Astrocyte of the cerebellum (primary cell): ENCODE data around the gene SOX18.
"Not testable (repeated sequence)": the region's sequence is repeated elsewhere in the genome, so short reads cannot be mapped to it uniquely, and the experiment has no call there.

Experiments
- DNase-seq: peaks from one replicate; pipeline ENCODE4 v3.0.0-alpha.2; 2011; ENCODE audit warnings: low read depth
- H3K4me3 ChIP-seq: 2 replicates; pipeline ENCODE4 v1.5.1; 2011; ENCODE audit warnings: mild to moderate bottlenecking, low read depth, low read length, moderate library complexity
- CTCF ChIP-seq: IDR thresholded peaks from 2 replicates; pipeline ENCODE4 v1.5.1; 2012; ENCODE audit warnings: low read length, low read depth, moderate library complexity, mild to moderate bottlenecking; ENCODE audit errors: missing control alignments
- in situ Hi-C: cut with HindIII; loops from 2 replicates; pipeline ENCODE4 v1.10.0; 2017; ENCODE audit warnings: low sequenced_read_pairs

SOX18 gene

DNA sequence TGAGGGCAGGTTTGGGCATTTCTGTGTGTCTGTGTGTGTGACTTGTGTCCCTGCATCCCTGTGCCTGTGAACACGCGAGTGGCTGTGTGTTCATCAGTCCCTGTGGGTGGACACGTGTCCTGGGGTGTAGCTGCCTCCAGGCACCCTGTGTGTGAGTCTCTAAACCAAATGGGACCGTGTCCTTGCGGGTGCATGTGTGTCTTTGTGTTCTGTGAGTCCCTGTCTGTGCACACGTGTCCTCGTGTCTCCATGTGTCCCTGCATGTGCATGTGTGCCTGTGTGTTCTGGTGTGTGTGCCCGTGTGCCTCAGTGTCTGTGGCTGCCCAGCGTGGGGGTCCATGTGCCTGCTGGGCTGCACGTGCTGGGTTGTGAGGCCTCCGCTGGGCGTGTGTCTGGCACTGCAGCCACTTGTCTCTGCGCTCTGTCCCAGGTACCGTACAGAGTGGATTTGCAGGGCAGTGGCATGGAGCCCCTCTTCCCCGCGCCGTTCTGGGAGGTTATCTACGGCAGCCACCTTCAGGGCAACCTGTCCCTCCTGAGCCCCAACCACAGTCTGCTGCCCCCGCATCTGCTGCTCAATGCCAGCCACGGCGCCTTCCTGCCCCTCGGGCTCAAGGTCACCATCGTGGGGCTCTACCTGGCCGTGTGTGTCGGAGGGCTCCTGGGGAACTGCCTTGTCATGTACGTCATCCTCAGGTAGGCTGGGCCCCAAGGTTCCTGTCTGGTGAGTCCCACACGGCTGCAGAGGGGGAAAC, 43.0 kb upstream of the SOX18 start:
- in situ Hi-C loops, result no loop called here
- DNase-seq, result no peak
- no peak for TF ChIP-seq CTCF
- no peak overlapping the region for H3K4me3 ChIP-seq

- DNase-seq, result no peak
- TF ChIP-seq CTCF, result no peak
- in situ Hi-C loops, result no loop called here
- no peak overlapping the region for H3K4me3 ChIP-seq
Observed at GRCh38 chr20:64091770-64092169, 42.3 kb upstream of the SOX18 start.

DNA sequence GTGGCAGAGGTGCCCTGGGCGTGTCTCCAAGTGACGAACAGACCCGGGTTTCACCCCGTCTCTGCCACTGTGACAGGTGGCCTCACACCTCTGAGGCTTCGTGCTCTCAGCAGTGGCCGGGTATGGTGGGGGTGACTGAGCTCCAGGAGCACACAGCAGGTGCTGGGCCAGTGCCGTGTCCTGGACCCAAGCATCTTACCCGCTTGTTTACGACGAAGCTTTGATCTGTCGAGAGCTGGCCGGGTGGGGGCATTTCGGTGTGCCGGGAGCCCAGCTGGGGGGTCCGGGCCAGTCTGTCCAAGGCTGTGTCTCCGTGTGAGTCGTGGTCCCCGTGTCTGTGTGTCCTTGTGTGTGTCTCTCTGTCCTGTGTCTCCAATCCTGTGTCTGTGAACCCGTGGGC, 41.9 kb upstream of the SOX18 start:
- H3K4me3 ChIP-seq, result no peak overlapping the region
- in situ Hi-C loops, result no loop called here
- TF ChIP-seq CTCF, result no peak
- DNase-seq, result no peak

GRCh38 chr20:64090165-64090564, 40.7 kb upstream of the SOX18 start:
- TF ChIP-seq CTCF, result no peak
- in situ Hi-C loops, result no loop called here
- no peak for DNase-seq
- H3K4me3 ChIP-seq, result no peak overlapping the region

GRCh38 chr20:64088586-64088985, 39.1 kb upstream of the SOX18 start:
- H3K4me3 ChIP-seq, DNase-seq, in situ Hi-C loops: not testable (repeated sequence)

DNA sequence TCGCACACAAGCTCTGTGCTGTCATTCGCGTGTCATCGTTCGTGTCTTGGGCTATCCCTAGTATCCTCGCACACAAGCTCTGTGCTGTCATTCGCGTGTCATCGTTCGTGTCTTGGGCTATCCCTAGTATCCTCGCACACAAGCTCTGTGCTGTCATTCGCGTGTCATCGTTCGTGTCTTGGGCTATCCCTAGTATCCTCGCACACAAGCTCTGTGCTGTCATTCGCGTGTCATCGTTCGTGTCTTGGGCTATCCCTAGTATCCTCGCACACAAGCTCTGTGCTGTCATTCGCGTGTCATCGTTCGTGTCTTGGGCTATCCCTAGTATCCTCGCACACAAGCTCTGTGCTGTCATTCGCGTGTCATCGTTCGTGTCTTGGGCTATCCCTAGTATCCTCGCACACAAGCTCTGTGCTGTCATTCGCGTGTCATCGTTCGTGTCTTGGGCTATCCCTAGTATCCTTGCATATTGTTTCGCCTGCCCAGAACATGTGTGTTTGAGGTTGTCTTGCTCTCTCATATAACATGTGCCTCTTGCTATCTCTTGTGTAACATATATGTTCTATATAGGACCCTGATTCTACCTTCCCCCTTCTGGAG, 37.9 kb upstream of the SOX18 start:
- DNase-seq, in situ Hi-C loops, H3K4me3 ChIP-seq: not testable (repeated sequence)

DNA sequence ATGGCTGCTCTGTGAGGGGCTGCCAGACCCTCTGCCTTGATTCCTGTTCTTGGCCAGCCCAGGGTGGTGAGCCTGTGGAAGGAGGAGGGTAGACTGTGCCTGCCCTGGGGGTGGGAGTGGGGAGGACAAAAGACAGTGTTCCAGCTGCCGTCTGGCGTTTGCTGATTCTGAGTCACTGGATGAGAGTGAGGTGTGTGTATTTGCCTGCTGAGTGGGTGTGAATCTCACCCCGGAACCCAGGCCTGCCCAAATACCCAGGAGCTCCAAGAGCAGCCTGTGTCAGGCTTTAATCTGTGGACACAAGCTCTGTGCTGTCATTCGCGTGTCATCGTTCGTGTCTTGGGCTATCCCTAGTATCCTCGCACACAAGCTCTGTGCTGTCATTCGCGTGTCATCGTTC, 37.4 kb upstream of the SOX18 start:
- in situ Hi-C loops, result no loop called here
- TF ChIP-seq CTCF, result no peak
- no peak for DNase-seq
- H3K4me3 ChIP-seq, result no peak overlapping the region
